GM12891 (cell line): ENCODE measurements around the gene UQCC2.

Experiments used
- DNase-seq: peaks from one replicate; pipeline ENCODE4 v3.0.0; 2011; ENCODE audit warnings: low spot score; ENCODE audit not compliant: insufficient read length
- FAIRE-seq: peaks from 2 replicates; lab custom pipeline; 2011; peaks lifted over from hg19 to GRCh38; lab: Jason Lieb, UNC
- PAX5 ChIP-seq: IDR thresholded peaks from 2 replicates; pipeline ENCODE4 v1.6.1; 2011; ENCODE audit warnings: low read length, moderate library complexity, mild to moderate bottlenecking; ENCODE audit not compliant: insufficient read depth, severe bottlenecking
- POLR2A ChIP-seq: IDR thresholded peaks from 2 replicates; pipeline ENCODE4 v1.6.1; 2011; ENCODE audit warnings: low read depth, low read length, control low read depth
- POLR2AphosphoS5 ChIP-seq: IDR thresholded peaks from 2 replicates; pipeline ENCODE4 v1.6.1; 2011; ENCODE audit warnings: low read depth, low read length, control low read depth
- POU2F2 ChIP-seq: IDR thresholded peaks from 2 replicates; pipeline ENCODE4 v1.6.1; 2011; ENCODE audit warnings: low read depth, mild to moderate bottlenecking, control low read depth, low read length, moderate library complexity
- SPI1 ChIP-seq: IDR thresholded peaks from 2 replicates; pipeline ENCODE4 v1.6.1; 2011; ENCODE audit warnings: low read depth, low read length, control low read depth
- TAF1 ChIP-seq: IDR thresholded peaks from 2 replicates; pipeline ENCODE4 v1.6.1; 2011; ENCODE audit warnings: low read depth, low read length, control low read depth

Gene UQCC2

GRCh38 chr6:33719326-33719987 is 8.0 kb upstream of the UQCC2 start:
- DNase-seq (no peak), FAIRE-seq (no peak)
- no peak for TF ChIP-seq TAF1
- TF ChIP-seq POU2F2: no peak
- TF ChIP-seq SPI1: no peak
- TF ChIP-seq POLR2A: no peak
- no peak for TF ChIP-seq POLR2AphosphoS5
- no peak for TF ChIP-seq PAX5

GRCh38 chr6:33718713-33719112 is 7.2 kb upstream of the UQCC2 start:
- DNase-seq (no peak), FAIRE-seq (no peak)
- TF ChIP-seq SPI1 (0 out of 2 replicates have a peak, but pooled peaks have one; percentile 7), POU2F2 (no peak), TAF1 (no peak), POLR2A (no peak)

DNA sequence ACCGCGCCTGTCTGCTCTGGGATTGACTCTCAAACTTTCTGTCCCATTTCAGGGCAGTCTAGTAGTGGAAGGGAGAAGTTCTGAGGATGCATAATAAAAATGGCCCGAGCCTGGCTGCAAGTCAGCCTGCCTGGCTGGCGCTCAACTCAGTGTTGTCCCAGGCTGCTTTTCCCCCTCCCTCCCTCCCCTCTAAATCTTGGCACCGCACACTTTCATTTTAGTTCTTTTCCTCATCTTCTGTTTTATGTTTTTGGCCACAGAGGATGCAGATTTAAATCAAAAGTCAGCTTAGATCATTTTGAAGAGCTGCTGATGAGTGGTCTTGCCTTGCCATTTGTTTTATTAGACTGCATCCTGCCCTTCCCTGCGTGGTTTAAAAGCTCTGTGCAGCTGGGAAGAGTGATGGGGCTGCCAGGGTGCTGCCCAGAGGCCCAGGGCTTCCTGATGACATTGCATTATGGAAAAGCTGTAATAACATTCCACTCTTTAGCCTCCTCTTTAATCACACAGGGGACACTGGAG is 6.5 kb upstream of the UQCC2 start:
- DNase-seq (no peak), FAIRE-seq (no peak)
- TF ChIP-seq TAF1: no peak
- TF ChIP-seq PAX5: no peak
- no peak for TF ChIP-seq SPI1
- no peak for TF ChIP-seq POLR2AphosphoS5
- TF ChIP-seq POLR2A: no peak
- no peak for TF ChIP-seq POU2F2

DNA sequence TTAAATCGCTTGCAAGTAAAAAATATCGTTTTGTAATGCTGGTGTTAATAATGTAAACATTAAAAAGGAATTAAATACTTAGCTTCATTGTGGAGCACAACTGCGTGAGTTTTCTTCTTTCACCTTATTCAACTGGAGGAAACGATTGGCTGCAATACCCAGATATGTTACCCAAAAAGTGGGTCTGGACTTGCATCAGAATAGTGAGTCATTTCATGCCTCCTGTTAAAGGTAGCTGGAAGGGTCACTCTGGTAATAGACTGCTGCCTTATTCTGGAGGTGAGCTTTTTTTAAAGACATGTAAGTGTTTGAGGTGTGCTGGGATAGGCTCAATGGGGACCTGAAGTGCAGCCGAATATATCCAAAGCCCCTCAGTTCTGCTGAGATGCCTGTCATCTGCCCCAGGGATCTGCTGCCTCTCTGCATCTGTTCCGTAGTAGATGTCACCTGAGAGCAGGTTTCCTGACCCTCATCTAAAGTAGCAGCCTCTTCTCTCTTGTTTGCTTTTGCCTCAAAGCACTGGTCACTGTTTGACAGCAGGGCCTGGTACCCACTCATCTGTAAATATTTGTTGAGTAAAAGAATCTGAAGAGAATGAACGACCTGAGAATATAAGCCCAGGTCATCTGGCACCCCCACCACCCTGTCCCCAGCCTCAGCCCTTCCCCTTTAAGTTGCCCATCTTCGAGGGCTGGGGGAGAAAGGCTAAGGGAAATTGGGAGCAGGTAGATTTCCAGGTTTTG is 5.6 kb upstream of the UQCC2 start:
- FAIRE-seq (no peak), DNase-seq (no peak)
- TF ChIP-seq POLR2A: no peak
- TF ChIP-seq POU2F2: no peak
- no peak for TF ChIP-seq PAX5
- no peak for TF ChIP-seq SPI1
- no peak for TF ChIP-seq POLR2AphosphoS5
- TF ChIP-seq TAF1: no peak

DNA sequence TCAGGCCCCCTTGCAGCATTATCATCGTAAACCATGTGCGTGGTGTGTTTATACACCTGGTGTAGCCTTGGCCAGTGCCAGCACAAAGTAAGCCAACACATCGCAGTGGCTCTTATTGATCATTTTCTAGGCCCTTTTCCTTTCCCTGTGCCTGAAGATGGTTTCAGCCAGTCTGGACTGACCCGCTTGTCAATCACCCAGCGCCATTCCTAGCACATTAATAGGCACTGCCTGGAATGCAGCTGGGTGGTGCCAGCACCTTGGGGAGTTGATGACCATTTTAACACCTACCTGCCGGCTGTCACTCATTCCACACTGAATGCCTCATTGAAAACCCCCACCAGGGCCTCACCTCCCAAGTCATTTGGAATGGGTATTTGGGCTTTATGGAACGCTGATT is 4.9 kb upstream of the UQCC2 start:
- FAIRE-seq (no peak), DNase-seq (no peak)
- TF ChIP-seq TAF1 (no peak), PAX5 (no peak), POU2F2 (no peak), SPI1 (no peak), POLR2AphosphoS5 (no peak), POLR2A (no peak)

GRCh38 chr6:33714385-33715040 is 3.0 kb upstream of the UQCC2 start:
- no peak for TF ChIP-seq SPI1
- no peak for TF ChIP-seq POLR2AphosphoS5
- no peak for TF ChIP-seq POU2F2
- no peak for FAIRE-seq

GRCh38 chr6:33713786-33714185 is 2.3 kb upstream of the UQCC2 start:
- no peak for TF ChIP-seq POLR2A
- TF ChIP-seq TAF1: no peak
- no peak for TF ChIP-seq POLR2AphosphoS5
- no peak for TF ChIP-seq SPI1
- no peak for TF ChIP-seq POU2F2
- TF ChIP-seq PAX5: no peak
- DNase-seq: no peak
- no peak for FAIRE-seq

More at GRCh38 chr6:33714385-33715040, 3.0 kb upstream of the UQCC2 start:
- no peak for DNase-seq

DNA sequence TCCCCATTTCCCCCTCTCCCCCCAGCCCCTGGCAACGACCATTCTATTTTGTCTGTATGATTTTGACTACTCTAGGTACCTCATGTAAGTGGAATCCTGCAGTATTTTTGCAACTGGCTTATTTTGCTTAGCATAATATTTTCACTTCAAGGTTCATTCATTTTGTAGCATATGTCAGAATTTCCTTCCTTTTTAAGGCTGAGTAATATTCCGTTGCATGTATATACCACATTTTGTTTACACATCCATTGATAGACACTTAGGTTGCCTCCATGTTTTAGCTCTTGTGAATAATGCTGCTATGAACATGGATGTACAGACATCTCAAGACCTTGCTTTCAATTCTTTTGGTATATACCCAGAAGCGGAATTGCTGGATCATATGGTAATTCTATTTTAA is 1.4 kb upstream of the UQCC2 start:
- no peak for TF ChIP-seq POLR2AphosphoS5
- TF ChIP-seq PAX5: no peak
- TF ChIP-seq POU2F2: no peak
- no peak for TF ChIP-seq SPI1
- DNase-seq (no peak), FAIRE-seq (no peak)
